T-cell (primary cell): ENCODE results near the gene KAT8. TPM values are rescaled to one million over a fixed set of nuclear protein-coding genes. Genes with fewer than 3 reads are reported as not detected.
A peak's percentile ranks its signal among the peaks of the same experiment; 100 is the strongest.
"Not testable (repeated sequence)": the region's sequence is repeated elsewhere in the genome, so short reads cannot be mapped to it uniquely, and the experiment has no call there.

Experiments used
- ATAC-seq, 4 experiments: fragments of 200-7000 bp in 3 of 4; fragments of 150-1000 bp in 1 of 4; cut with Tn5 transposase; replicated peaks in 1 of 4; 1 replicate in 3 of 4; 2 replicates in 1 of 4; pipeline ENCODE4 v1.10.0; 2021; ENCODE audit warnings: moderate library complexity in 3 of 4, mild to moderate bottlenecking in 2 of 4, moderate number of reproducible peaks in 1 of 4
- CTCF ChIA-PET, 2 donors: fragments of 300-600 bp; sonication (Branson Sonifier 250); formaldehyde crosslinking; loops; one replicate each; lab custom pipeline; 2022; ENCODE audit warnings: antibody characterized with exemption in 2 of 2; lab: Charles Lee
- POLR2A ChIA-PET, 2 donors: fragments of 300-600 bp; sonication (Branson Sonifier 250); formaldehyde crosslinking; loops; one replicate each; lab custom pipeline; 2022; ENCODE audit warnings: antibody characterized with exemption in 2 of 2; lab: Charles Lee
- DNase-seq, 35 experiments: peaks; one replicate each; pipeline versions ENCODE4 v3.0.0 to v3.0.0-alpha.2; 2013 to 2023
- H3K27ac ChIP-seq: one replicate; pipeline ENCODE4 v1.5.1; 2013; ENCODE audit warnings: low read length
- H3K27me3 ChIP-seq, 2 experiments: replicated peaks in 1 of 2; 1 replicate in 1 of 2; 2 replicates in 1 of 2; pipeline versions ENCODE4 v1.6.1 to v1.7.0; 2013; ENCODE audit warnings: low read length in 1 of 2, mixed read lengths in 1 of 2; ENCODE audit not compliant: control insufficient read depth in 2 of 2, insufficient read depth in 2 of 2; ENCODE audit errors: extremely low read depth in 1 of 2
- H3K36me3 ChIP-seq, 2 donors: 1 replicate in 1 of 2; 2 replicates in 1 of 2; pipeline versions ENCODE4 v1.6.1 to v1.7.0; 2013; ENCODE audit warnings: low read length in 1 of 2; ENCODE audit not compliant: control insufficient read depth in 2 of 2, insufficient read depth in 1 of 2; ENCODE audit errors: extremely low read depth in 1 of 2
- H3K4me1 ChIP-seq, 2 experiments: 1 replicate in 1 of 2; 2 replicates in 1 of 2; pipeline versions ENCODE4 v1.6.1 to v1.7.0; 2013; ENCODE audit warnings: low read length in 2 of 2, mixed read lengths in 1 of 2; ENCODE audit not compliant: insufficient read depth in 2 of 2, control insufficient read depth in 1 of 2; ENCODE audit errors: extremely low read depth in 1 of 2
- H3K4me3 ChIP-seq, 2 donors: 1 replicate in 1 of 2; 2 replicates in 1 of 2; pipeline versions ENCODE4 v1.5.1 to v1.7.0; 2013; ENCODE audit warnings: mild to moderate bottlenecking in 2 of 2, low read length in 1 of 2, moderate library complexity in 1 of 2; ENCODE audit not compliant: control insufficient read depth in 1 of 2; ENCODE audit errors: extremely low read depth in 1 of 2
- H3K9me3 ChIP-seq: 2 replicates; pipeline ENCODE4 v1.7.0; 2013
- H3K27ac Mint-ChIP-seq, 2 donors: one replicate each; pipeline ENCODE4 v1.8.0; 2020 to 2021; ENCODE audit warnings: mild to moderate bottlenecking in 2 of 2, mixed read lengths in 2 of 2
- H3K27me3 Mint-ChIP-seq, 2 donors: one replicate each; pipeline ENCODE4 v1.8.0; 2021 to 2022; ENCODE audit warnings: mixed read lengths in 2 of 2
- H3K36me3 Mint-ChIP-seq: one replicate; pipeline ENCODE4 v1.8.0; 2021; ENCODE audit warnings: mixed read lengths
- H3K4me1 Mint-ChIP-seq, 3 donors: one replicate each; pipeline ENCODE4 v1.8.0; 2020 to 2022; ENCODE audit warnings: mixed read lengths in 3 of 3, mild to moderate bottlenecking in 1 of 3
- H3K4me3 Mint-ChIP-seq, 3 donors: one replicate each; pipeline ENCODE4 v1.8.0; 2020 to 2022; ENCODE audit warnings: mild to moderate bottlenecking in 3 of 3, mixed read lengths in 3 of 3, moderate library complexity in 3 of 3
- H3K9me3 Mint-ChIP-seq, 3 donors: one replicate each; pipeline ENCODE4 v1.8.0; 2020 to 2022; ENCODE audit warnings: mixed read lengths in 3 of 3
- WGBS: methylation state at CpG from one replicate; pipeline ENCODE4 v1.1.5; 2013; ENCODE audit warnings: missing lambda C conversion rate; ENCODE audit not compliant: insufficient coverage; 5-methylcytosine and 5-hydroxymethylcytosine counted together
- total RNA-seq, 35 experiments: library from RNA in 6 of 35; stranded (reverse) in 6 of 35; fragments of 120-200 nt in 1 of 35; gene quantifications; one replicate each; pipeline versions ENCODE4 v1.2.1 to v1.2.4 and lab custom pipeline; 2013 to 2026

KAT8 gene
- total RNA-seq, 5 donors from 2014 or later (not counting 1 experiment from before 2014, with no cell fraction given): 92.3 to 122 (median 102) TPM

DNA sequence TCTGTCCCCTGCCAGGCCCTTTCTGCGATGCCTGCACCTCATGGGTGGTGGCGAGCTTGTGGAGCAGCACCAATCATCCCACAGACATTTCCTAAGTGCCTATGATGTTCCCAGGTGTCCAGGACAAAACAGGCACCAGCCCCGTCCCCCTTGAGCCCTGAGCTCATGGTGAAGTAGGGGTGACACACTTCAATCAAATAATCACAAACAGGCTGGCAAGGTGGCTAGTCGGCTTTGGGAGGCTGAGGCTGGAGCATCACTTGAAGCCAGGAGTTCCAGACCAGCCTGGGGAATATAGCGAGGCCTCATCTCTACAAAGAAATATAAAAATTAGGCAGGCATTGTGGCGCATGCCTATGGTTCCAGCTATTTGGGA is 18.8 kb downstream of the KAT8 start:
- peaks cover 2% of the 10 kb centered on the region for H3K36me3 Mint-ChIP-seq
- Histone ChIP-seq H3K27me3 (no peaks in the 10 kb centered on the region), H3K27ac (no peak overlapping the region), H3K36me3 (peaks cover 8% of the 10 kb centered on the region in 2 donors), H3K9me3 (no peaks in the 10 kb centered on the region), H3K4me1 (no peaks in the 10 kb centered on the region), H3K4me3 (no peak overlapping the region)
- ChIA-PET CTCF (no interaction called here), POLR2A (no interaction called here)
- no peaks in the 10 kb centered on the region for H3K4me1 Mint-ChIP-seq
- ATAC-seq (no peak), DNase-seq (no peak)
- WGBS: 80% methylated on average over 1 of the region's 6 CpGs
- no peaks in the 10 kb centered on the region for H3K27me3 Mint-ChIP-seq
- H3K4me3 Mint-ChIP-seq: no peak overlapping the region
- H3K9me3 Mint-ChIP-seq: no peaks in the 10 kb centered on the region
- no peak overlapping the region for H3K27ac Mint-ChIP-seq

DNA sequence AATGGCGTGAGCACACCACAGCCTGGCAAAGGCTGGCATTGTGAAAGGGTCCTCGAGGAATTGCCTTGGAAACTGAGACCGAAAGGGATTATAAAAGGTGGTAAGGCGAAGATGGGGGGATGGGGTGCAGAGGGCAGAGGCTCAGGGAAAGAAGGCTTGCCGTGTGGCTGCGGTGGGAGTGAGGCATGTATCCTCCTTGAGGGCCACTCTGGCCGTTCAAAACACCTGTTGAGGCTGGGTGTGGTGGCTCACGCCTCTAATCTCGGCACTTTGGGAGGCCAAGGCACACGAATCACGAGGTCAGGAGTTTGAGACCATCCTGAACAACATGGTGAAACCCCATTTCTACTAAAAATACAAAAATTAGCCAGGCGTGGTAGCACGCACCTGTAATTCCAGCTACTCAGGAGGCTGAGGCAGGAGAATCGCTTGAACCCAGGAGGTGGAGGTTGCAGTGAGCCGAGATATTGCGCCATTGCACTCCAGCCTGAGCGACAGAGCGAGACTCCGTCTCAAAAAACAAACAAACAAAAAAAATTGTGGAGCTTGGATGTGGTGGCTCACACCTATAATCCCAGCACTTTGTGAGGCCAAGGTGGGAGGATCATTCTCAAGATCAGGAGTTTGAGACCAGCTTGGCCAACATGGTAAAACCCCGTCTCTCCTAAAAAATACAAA is 19.5 kb downstream of the KAT8 start:
- H3K27ac Mint-ChIP-seq, H3K27ac ChIP-seq, ATAC-seq, H3K27me3 Mint-ChIP-seq, H3K4me3 Mint-ChIP-seq, H3K4me1 ChIP-seq, H3K36me3 Mint-ChIP-seq, H3K9me3 Mint-ChIP-seq, H3K36me3 ChIP-seq, H3K4me1 Mint-ChIP-seq, H3K4me3 ChIP-seq, POLR2A ChIA-PET, H3K27me3 ChIP-seq, DNase-seq, H3K9me3 ChIP-seq: not testable (repeated sequence)
- WGBS: 83% methylated on average over 13 of the region's 20 CpGs
- CTCF ChIA-PET: interaction anchor here in 1 of 2 donors (0.6 kb wide), 1 partner anchor 13 kb away, joined by 3 read pairs; no protein-coding TSS in a partner anchor

DNA sequence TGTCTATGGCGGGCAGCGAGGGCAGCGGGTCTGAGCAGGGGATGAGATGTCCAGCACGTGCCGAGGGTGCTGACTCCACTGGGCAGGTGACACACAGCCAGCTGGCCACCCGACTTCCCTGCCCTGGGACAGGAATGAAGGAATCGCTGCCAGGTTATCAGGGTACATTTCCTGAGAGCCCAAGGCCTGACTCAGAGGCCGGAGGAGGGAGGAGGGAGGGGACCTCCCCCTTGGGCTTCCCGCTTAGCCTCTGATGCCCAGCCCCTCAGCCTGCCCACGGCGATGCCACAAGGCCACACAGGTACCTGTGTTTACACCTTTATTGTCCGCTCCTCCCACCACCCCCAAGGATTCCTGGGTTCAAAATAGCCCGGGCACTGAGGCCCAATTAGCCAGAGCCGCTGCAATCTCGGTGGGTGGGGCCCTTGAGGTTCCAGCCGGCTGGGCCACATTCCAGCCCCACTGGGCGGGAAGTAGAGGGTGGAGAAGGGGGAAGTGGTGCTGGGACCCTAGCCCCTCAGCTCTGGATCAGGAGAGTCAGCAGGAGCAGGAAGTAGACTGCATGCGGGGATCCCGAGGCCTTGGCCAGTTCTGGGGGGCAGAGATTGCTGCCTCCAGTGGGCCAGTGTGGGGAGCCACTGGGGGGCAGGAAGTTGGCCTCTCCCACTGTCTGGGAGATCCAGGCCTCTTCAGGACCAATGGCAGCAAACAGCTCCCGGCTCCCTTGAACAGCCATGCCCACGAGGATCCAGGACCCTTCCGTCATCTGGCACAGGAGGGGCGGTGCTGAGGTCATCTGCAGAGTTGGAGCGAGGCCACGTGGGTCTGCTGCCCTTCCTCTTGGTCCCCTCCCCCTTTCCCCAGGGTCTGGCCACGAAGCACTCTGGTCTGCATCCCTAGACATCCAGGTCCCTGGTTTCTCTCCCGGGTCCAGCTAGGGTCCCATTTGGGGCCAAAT is 21.4 kb downstream of the KAT8 start:
- no peaks in the 10 kb centered on the region for H3K9me3 Mint-ChIP-seq
- H3K27me3 ChIP-seq: no peaks in the 10 kb centered on the region
- no peak for DNase-seq
- H3K4me3 ChIP-seq: no peak overlapping the region
- CTCF ChIA-PET: interaction anchor here in 1 of 2 donors (0.5 to 0.7 kb wide), 3 partner anchors 21 to 176 kb away, joined by 3 to 4 read pairs (median 4); partner anchors contain the start of gene KAT8
- no peak overlapping the region for H3K27ac ChIP-seq
- peaks cover 2 to 22% of the 10 kb centered on the region in 2 experiments for H3K4me1 ChIP-seq
- no peaks in the 10 kb centered on the region for H3K9me3 ChIP-seq
- H3K4me3 Mint-ChIP-seq: no peak overlapping the region
- WGBS: 87% methylated on average over 24 of the region's 27 CpGs
- peaks cover 9 to 11% (median 10%) of the 10 kb centered on the region in 3 donors for H3K4me1 Mint-ChIP-seq
- H3K27ac Mint-ChIP-seq: no peak overlapping the region
- no peaks in the 10 kb centered on the region for H3K36me3 Mint-ChIP-seq
- H3K27me3 Mint-ChIP-seq: no peaks in the 10 kb centered on the region
- POLR2A ChIA-PET: no interaction called here
- no peak for ATAC-seq
- H3K36me3 ChIP-seq: no peaks in the 10 kb centered on the region

DNA sequence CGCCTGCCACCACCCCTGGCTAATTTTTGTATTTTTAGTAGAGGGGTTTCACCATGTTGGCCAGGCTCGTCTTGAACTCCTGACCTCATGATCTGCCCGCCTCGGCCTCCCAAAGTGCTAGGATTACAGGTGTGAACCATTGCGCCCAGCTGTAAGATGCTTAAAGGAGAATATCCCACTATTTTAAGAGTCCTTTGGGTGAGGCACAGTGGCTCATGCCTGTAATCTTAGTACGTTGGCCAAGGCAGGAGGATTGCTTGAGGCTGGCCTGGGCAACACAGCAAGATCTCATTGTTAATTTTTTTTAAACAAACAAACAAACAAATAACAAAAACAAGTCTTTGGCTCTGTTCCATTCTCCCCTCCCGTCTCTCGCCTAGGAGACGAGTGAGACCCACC is 23.6 kb downstream of the KAT8 start:
- H3K4me1 ChIP-seq: peaks cover 2 to 22% of the 10 kb centered on the region in 2 experiments
- H3K27me3 Mint-ChIP-seq, H3K4me3 Mint-ChIP-seq, H3K27ac ChIP-seq, H3K9me3 ChIP-seq, H3K4me3 ChIP-seq, POLR2A ChIA-PET, ATAC-seq, DNase-seq, H3K36me3 ChIP-seq, H3K36me3 Mint-ChIP-seq, H3K27me3 ChIP-seq, H3K9me3 Mint-ChIP-seq: not testable (repeated sequence)
- Mint-ChIP-seq H3K27ac (peak overlapping the region in 1 of 2 donors; percentile 58), H3K4me1 (peaks cover 11 to 15% (median 12%) of the 10 kb centered on the region in 3 donors)
- 91% methylated on average over 6 of the region's 9 CpGs for WGBS
- CTCF ChIA-PET: interaction anchor here in 1 of 2 donors (1.3 kb wide), 1 partner anchor 728 kb away, joined by 7 read pairs; no protein-coding TSS in a partner anchor

DNA sequence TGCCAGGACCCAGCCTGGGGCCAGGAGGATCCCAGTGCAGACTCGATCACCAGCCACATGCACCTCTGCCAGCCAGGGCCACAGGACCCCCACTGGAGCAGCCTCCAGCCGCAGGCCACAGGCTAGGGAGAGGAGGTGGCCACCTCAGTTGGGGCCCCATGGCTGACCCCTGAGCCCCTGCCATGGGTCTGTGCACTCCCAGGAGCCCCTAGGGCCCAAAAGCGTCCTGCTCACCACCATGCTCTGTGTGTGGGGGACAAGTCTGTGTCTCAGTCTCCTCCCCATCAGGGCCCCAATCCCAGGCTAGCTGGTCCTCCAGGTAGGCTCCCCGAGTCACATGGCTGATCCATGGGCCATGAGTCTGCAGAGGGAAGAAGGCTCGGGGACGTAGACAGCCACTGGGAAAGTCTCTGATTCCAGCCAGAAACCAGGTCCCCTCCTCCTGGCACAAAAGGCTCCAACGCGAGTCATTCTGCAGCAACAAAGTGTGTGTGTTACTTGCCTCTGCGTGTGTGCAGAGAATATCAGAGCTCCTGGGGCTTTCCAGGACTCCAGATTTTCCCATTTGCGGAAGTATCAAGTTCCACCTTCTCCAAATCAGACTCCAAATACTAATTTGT is 24.1 kb downstream of the KAT8 start:
- Mint-ChIP-seq H3K27ac (peak overlapping the region; percentile 89 to 91), H3K9me3 (no peaks in the 10 kb centered on the region), H3K36me3 (no peaks in the 10 kb centered on the region), H3K4me1 (peaks cover 11 to 15% (median 12%) of the 10 kb centered on the region in 3 donors), H3K4me3 (peak overlapping the region; percentile 70 to 76 (median 71)), H3K27me3 (peaks cover 0 to 3% of the 10 kb centered on the region in 2 donors)
- Histone ChIP-seq H3K4me1 (peaks cover 2 to 22% of the 10 kb centered on the region in 2 experiments), H3K36me3 (no peaks in the 10 kb centered on the region), H3K4me3 (peak overlapping the region; percentile 19 to 34), H3K27me3 (peaks cover 0 to 4% of the 10 kb centered on the region in 2 experiments), H3K27ac (peak overlapping the region; percentile 43), H3K9me3 (no peaks in the 10 kb centered on the region)
- ATAC-seq (peak in 1 of 4 experiments; percentile 2), DNase-seq (peak in 1 of 35 experiments; percentile 4)
- WGBS: 56% methylated on average over 6 of the region's 10 CpGs
- POLR2A ChIA-PET: interaction anchor here (0.5 to 1.2 kb wide), 10 partner anchors 12 to 729 kb away, joined by 3 to 15 read pairs (median 4); partner anchors contain the start of genes FUS (in 1 of the 2), KAT8 (in 1 of the 2) and SETD1A (in 1 of the 2)
- CTCF ChIA-PET: interaction anchor here (0.6 to 2.4 kb wide), 22 partner anchors 9 to 727 kb away, joined by 3 to 28 read pairs (median 5); partner anchors contain the start of genes ARMC5 (in 1 of the 2), FUS (in 1 of the 2), HSD3B7 (in 1 of the 2) and KAT8 (in 1 of the 2)
